HFF-Myc (cell line): ENCODE data around the gene CAMK2B.
"Not testable (repeated sequence)": the region's sequence is repeated elsewhere in the genome, so short reads cannot be mapped to it uniquely, and the experiment has no call there.

Source experiments
- DNase-seq: peaks from one replicate; pipeline ENCODE4 v3.0.0-alpha.2; 2011; ENCODE audit warnings: low read depth; ENCODE audit errors: extremely low read depth
- H3K4me3 ChIP-seq: replicated peaks from 2 replicates; pipeline ENCODE4 v1.5.1; 2011; ENCODE audit warnings: low read depth, mild to moderate bottlenecking, control low read depth, low read length
- TF ChIP-seq, protein P1 (sequence below): IDR thresholded peaks from 2 replicates; pipeline ENCODE4 v1.5.1; 2012; ENCODE audit warnings: mild to moderate bottlenecking, low read depth, low read length, control low read depth; ENCODE audit errors: missing control alignments

Gene CAMK2B

DNA sequence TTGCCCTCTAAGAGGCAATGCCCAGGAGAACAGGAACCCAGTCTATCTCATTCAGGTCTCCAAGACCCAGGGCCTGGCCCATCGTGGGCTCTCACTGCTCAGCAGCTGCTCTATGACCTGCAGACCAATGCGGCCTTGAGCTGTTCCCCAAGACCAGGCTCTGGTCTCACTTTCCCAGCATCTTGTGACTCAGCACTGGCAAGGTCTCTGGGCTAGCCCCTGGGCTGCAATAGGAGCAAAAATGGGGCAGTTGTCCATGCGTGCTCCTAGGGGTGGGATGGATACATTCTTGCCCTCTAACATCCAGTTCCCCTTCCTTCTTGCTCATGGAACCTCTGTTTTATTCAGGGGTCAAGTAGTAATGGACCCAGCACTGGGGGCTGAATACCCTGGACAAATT lies 149.7 kb downstream of the CAMK2B start:
- DNase-seq = no peak
- no peak overlapping the region for H3K4me3 ChIP-seq
- TF ChIP-seq, protein P1, sequence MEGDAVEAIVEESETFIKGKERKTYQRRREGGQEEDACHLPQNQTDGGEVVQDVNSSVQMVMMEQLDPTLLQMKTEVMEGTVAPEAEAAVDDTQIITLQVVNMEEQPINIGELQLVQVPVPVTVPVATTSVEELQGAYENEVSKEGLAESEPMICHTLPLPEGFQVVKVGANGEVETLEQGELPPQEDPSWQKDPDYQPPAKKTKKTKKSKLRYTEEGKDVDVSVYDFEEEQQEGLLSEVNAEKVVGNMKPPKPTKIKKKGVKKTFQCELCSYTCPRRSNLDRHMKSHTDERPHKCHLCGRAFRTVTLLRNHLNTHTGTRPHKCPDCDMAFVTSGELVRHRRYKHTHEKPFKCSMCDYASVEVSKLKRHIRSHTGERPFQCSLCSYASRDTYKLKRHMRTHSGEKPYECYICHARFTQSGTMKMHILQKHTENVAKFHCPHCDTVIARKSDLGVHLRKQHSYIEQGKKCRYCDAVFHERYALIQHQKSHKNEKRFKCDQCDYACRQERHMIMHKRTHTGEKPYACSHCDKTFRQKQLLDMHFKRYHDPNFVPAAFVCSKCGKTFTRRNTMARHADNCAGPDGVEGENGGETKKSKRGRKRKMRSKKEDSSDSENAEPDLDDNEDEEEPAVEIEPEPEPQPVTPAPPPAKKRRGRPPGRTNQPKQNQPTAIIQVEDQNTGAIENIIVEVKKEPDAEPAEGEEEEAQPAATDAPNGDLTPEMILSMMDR = no peak

DNA sequence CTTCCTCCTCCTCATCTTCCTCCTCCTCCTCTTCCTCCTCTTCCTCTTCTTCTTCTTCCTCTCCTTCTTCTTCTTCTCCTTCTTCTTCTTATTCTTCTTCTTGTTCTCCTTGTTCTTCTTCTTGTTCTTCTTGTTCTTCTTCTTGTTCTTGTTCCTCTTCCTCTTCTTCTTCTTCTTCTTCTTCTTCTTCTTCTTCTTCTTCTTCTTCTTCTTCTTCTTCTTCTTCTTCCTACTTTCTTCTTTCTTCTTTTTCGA lies 150.8 kb downstream of the CAMK2B start:
- H3K4me3 ChIP-seq, DNase-seq: not testable (repeated sequence)

GRCh38 chr7:44173911-44174693 lies 151.3 kb downstream of the CAMK2B start:
- TF ChIP-seq, protein P1 = no peak

GRCh38 chr7:44172803-44173424 lies 152.5 kb downstream of the CAMK2B start:
- TF ChIP-seq, protein P1 = no peak

More at GRCh38 chr7:44173911-44174693, 151.3 kb downstream of the CAMK2B start:
- no peak for DNase-seq
- no peak overlapping the region for H3K4me3 ChIP-seq

DNA sequence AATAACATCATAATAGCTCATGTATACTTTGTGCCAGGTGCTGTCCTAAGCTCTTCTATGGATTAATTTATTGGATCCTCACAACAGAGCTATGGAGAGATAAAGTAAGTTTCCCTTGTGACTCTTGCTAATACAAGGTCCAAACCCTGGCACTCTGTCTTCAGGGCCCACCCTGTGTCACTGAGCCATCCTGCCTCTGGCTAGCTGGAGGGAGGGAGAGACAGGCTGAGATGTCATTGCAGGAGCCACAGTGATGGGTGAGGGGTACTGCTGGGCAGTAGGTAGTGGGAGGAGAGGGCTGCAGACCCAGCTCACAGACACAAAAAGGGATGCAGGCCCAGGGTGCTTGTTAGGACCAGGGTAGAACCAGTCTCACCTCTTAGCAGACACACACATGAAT lies 153.0 kb downstream of the CAMK2B start:
- no peak for DNase-seq
- no peak overlapping the region for H3K4me3 ChIP-seq
- TF ChIP-seq, protein P1 = no peak

More at GRCh38 chr7:44172803-44173424, 152.5 kb downstream of the CAMK2B start:
- DNase-seq = no peak
- no peak overlapping the region for H3K4me3 ChIP-seq

DNA sequence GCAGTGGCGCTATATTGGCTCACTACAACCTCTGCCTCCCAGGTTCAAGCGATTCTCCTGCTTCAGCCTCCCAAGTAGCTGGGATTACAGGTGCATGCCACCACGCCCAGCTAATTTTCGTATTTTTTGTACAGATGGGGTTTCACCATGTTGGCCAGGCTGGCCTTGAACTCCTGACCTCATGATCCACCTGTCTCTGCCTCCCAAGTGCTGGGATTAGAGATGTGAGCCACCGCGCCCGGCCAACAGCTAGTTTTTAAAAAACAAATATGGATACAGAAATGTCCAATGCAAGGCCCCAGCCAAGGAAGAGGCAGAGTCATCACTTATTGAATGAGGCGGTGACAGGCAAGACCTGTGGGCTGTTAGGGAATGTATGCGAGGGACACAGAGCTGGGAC lies 153.5 kb downstream of the CAMK2B start:
- DNase-seq, H3K4me3 ChIP-seq: not testable (repeated sequence)

DNA sequence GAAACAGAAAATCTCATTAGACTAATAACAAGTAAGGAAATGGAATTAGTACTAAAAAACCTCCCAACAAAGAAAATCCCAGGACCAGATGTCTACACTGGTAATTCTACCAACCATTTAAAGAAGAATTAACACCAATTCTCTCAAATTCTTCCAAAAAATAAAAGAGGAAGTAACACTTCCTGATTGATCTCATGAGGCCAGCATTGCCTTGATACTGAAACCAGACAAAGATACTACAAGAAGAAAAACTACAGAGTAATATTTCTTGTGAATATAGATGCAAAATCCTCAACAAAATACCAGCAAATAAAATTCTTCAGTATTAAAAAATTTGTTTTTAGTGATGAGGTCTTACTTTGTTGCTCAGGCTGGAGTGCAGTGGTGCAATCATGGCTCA lies 157.5 kb downstream of the CAMK2B start:
- no peak for DNase-seq
- TF ChIP-seq, protein P1 = no peak
- H3K4me3 ChIP-seq = no peak overlapping the region
